Activated CD4-positive, alpha-beta T cell treated with anti-CD3 and anti-CD28 coated beads, Interleukin-2, amount 10 ng/mL, durations not matched to agents 24 days and 14 days (primary cell): ENCODE measurements around the gene SH2D3C. TPM values are rescaled to one million over a fixed set of nuclear protein-coding genes. Genes with fewer than 3 reads are reported as not detected.

ENCODE experiments used
- DNase-seq: peaks from one replicate; pipeline ENCODE4 v3.0.0; 2022
- H3K27ac Mint-ChIP-seq: one replicate; pipeline ENCODE4 v1.8.0; 2022; ENCODE audit warnings: mild to moderate bottlenecking, mixed read lengths
- H3K27me3 Mint-ChIP-seq: one replicate; pipeline ENCODE4 v1.8.0; 2022; ENCODE audit warnings: mixed read lengths
- H3K36me3 Mint-ChIP-seq: one replicate; pipeline ENCODE4 v1.8.0; 2022; ENCODE audit warnings: low read depth, mild to moderate bottlenecking, mixed read lengths
- H3K4me1 Mint-ChIP-seq: one replicate; pipeline ENCODE4 v1.8.0; 2021; ENCODE audit warnings: mixed read lengths
- H3K4me3 Mint-ChIP-seq: one replicate; pipeline ENCODE4 v1.8.0; 2022; ENCODE audit warnings: mild to moderate bottlenecking, moderate library complexity, mixed read lengths
- H3K9me3 Mint-ChIP-seq: one replicate; pipeline ENCODE4 v1.8.0; 2021; ENCODE audit warnings: mixed read lengths
- intact Hi-C: fragments of 100-400 bp; cut with micrococcal nuclease; formaldehyde crosslinking; loops from one replicate; pipeline ENCODE4 v1.15.1; 2023
- total RNA-seq: library from RNA; stranded (reverse); gene quantifications from 2 replicates; pipeline ENCODE4 v1.2.3, GENCODE V29; 2022

Gene SH2D3C, protein sequence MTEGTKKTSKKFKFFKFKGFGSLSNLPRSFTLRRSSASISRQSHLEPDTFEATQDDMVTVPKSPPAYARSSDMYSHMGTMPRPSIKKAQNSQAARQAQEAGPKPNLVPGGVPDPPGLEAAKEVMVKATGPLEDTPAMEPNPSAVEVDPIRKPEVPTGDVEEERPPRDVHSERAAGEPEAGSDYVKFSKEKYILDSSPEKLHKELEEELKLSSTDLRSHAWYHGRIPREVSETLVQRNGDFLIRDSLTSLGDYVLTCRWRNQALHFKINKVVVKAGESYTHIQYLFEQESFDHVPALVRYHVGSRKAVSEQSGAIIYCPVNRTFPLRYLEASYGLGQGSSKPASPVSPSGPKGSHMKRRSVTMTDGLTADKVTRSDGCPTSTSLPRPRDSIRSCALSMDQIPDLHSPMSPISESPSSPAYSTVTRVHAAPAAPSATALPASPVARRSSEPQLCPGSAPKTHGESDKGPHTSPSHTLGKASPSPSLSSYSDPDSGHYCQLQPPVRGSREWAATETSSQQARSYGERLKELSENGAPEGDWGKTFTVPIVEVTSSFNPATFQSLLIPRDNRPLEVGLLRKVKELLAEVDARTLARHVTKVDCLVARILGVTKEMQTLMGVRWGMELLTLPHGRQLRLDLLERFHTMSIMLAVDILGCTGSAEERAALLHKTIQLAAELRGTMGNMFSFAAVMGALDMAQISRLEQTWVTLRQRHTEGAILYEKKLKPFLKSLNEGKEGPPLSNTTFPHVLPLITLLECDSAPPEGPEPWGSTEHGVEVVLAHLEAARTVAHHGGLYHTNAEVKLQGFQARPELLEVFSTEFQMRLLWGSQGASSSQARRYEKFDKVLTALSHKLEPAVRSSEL
- 22.2 and 23.3 TPM in 2 replicates for total RNA-seq

DNA sequence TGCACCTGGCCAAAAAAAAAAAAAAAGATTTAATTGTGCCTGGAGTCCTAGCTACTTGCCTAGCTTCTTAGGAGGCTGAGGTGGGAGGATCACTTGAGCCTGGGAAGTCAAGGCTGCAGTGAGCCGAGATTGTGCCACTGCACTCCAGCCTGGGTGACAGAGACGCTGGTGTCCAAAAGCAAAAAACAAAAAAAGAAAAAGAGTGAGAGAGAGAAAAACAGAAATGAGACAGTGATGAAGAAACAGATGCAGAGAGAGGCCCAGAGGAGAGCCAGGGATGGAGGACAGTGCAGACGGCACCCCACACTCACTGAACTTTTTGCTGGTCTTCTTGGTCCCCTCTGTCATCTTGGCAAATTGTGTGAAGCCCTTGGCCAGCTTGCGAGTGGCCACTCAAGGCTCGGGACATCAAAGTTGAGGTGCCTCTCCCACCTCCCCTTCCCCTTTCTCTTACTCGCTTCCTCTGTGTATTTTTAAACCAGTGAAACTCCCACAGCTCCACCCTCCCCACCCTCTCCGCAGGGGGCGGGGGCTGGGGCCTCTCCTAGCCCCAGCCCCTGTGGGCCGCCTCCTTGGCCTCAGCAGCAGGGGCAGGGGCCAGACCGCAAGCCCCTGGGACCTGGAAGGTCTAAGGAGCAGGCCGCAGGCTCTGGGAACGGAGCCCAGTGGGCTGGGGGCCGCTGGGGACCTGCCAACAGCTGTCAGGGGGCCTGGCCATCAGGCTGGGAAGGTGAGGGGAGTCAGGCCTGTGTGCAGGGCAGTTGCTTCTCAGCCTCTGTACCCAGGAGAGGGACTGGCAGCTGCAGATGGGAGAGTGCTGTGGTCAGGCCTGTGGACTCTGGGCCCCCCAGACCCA lies at the start of gene SH2D3C:
SH2D3C (minus strand) TSS at position 387 of the 856 bp plus-strand sequence; CDS start at position 348, 39 bp downstream.
- intact Hi-C loops = loop anchor here (2.0 to 5.0 kb wide), 3 partner anchors 14 to 351 kb away; partner anchors contain the start of genes LRSAM1 and RPL12

GRCh38 chr9:127826253-127826913 lies 47.9 kb upstream of the SH2D3C start:
- no peak overlapping the region for H3K4me3 Mint-ChIP-seq
- H3K9me3 Mint-ChIP-seq = no peaks in the 10 kb centered on the region
- H3K36me3 Mint-ChIP-seq = peaks cover 7% of the 10 kb centered on the region
- no peaks in the 10 kb centered on the region for H3K27me3 Mint-ChIP-seq
- intact Hi-C loops = no loop called here
- H3K4me1 Mint-ChIP-seq = no peaks in the 10 kb centered on the region
- DNase-seq = no peak
- H3K27ac Mint-ChIP-seq = no peak overlapping the region

More for the DNA sequence above, at the start of gene SH2D3C:
- DNase-seq = peak; percentile 89
- Mint-ChIP-seq H3K4me1 (peaks cover 52% of the 10 kb centered on the region), H3K27ac (peak within 1 kb of the TSS; percentile 98), H3K4me3 (peak within 1 kb of the TSS; percentile 98), H3K27me3 (no peaks in the 10 kb centered on the region), H3K36me3 (peaks cover 14% of the 10 kb centered on the region), H3K9me3 (no peaks in the 10 kb centered on the region)

DNA sequence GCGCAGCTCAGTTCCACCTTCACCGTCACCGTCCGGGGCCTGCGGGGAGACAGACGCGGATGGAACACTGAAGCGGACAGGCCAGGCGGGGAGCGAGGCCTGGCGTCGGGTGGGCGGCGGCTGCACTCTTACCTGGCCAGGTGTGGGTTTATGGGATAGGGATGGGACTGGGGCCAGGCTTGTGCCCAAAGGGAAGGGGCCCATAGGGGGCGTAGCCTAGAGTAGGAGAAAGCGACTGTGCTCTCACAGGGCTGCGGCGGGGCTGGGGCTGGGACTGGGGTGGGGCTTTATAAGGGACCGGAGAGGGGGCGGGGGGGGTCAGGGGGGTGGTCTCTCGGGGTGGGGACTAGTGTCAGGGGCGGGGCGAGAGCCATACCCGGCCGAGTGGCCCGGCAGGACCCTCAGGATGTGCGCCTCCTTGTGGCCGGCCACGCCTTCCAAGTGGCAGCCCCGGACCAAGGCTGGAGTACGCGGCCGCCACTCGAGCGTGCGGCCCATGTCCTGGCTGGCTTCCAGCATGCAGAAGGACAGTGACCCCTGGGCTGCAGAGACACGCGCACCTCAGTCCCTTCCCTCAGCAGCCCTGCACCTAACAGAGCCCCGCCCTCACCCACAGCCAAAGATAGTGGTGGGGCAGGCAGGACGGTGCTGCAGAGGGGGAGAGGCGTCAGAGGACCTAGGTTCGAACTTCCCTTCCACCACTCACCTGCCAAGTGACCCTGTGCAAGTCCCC lies 47.0 kb upstream of the SH2D3C start:
- Mint-ChIP-seq H3K27ac (no peak overlapping the region), H3K4me3 (no peak overlapping the region), H3K9me3 (no peaks in the 10 kb centered on the region), H3K36me3 (peaks cover 7% of the 10 kb centered on the region), H3K27me3 (no peaks in the 10 kb centered on the region), H3K4me1 (no peaks in the 10 kb centered on the region)
- DNase-seq = no peak
- intact Hi-C loops = no loop called here

DNA sequence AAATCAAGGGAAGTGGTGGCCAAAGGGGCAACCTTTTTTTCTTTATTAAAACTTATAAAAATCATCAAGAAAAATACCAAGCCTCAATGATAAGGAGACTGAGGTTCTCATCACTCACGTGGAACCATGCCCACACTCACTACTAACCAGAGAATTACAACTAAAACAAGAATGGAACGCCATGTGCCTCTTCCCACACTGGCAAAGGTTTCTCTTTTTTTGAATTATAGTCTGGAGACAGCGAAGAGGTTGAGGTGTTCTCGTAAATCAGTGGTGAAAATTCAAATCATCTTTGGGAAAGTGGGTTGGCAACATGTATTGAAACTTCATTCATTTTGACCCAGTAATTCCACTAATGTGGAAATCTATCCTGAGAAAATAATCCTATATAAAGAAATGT lies 43.6 kb upstream of the SH2D3C start:
- Mint-ChIP-seq H3K27ac (no peak overlapping the region), H3K36me3 (peaks cover 14% of the 10 kb centered on the region), H3K4me3 (no peak overlapping the region), H3K9me3 (no peaks in the 10 kb centered on the region), H3K4me1 (no peaks in the 10 kb centered on the region), H3K27me3 (no peaks in the 10 kb centered on the region)
- intact Hi-C loops = no loop called here
- no peak for DNase-seq

DNA sequence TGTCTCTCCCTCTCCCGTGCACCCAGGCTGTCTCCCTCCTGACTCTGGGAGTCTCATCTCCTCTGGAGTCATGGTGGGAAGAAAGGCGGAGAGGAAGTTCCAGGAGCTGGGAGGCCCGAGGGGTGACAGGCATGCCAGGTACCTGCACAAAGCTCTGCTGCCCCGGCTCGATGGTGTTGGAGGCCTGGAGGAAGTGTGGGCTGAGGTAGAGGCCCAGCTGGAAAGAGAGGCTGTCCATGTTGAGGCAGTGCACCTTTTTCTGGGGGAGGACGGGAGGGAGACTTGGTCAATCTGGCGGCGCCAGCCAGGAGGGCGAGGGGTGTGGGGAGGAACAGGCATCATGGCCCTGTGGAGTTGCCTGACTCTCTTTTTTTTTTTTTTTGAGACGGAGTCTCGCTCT lies 40.1 kb upstream of the SH2D3C start:
- H3K4me3 Mint-ChIP-seq = no peak overlapping the region
- H3K9me3 Mint-ChIP-seq = no peaks in the 10 kb centered on the region
- intact Hi-C loops = no loop called here
- no peaks in the 10 kb centered on the region for H3K27me3 Mint-ChIP-seq
- no peaks in the 10 kb centered on the region for H3K4me1 Mint-ChIP-seq
- H3K27ac Mint-ChIP-seq = no peak overlapping the region
- peaks cover 19% of the 10 kb centered on the region for H3K36me3 Mint-ChIP-seq
- no peak for DNase-seq

DNA sequence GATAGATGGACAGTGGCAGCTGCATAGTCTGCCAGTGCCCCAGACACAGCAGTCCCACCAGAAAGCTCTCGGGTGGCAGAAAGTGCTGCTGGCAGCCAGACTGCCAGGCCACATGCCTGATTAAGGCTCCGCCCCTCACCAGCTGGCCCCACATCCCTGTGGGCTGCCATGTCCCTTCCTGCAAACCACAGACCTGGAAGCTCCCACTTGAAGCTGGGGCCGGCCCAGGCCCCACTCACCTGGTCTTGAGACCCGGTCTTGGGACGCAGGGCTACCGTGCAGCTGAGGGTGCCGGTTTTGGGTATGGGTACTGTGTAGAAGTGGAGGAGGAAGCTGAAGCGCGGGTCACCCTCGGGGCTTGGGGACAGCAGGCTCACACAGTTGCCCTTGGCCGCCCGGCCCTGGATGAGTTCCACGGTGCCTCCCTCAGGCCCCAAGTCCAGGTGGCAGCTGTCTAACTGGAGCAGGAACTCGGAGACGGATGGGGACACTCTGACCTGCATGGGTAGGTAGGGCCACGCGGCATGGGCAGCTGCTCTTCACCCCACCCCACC lies 39.5 kb upstream of the SH2D3C start:
- no peak for DNase-seq
- no peaks in the 10 kb centered on the region for H3K4me1 Mint-ChIP-seq
- intact Hi-C loops = no loop called here
- peaks cover 23% of the 10 kb centered on the region for H3K36me3 Mint-ChIP-seq
- H3K27ac Mint-ChIP-seq = no peak overlapping the region
- H3K4me3 Mint-ChIP-seq = no peak overlapping the region
- H3K27me3 Mint-ChIP-seq = no peaks in the 10 kb centered on the region
- no peaks in the 10 kb centered on the region for H3K9me3 Mint-ChIP-seq

DNA sequence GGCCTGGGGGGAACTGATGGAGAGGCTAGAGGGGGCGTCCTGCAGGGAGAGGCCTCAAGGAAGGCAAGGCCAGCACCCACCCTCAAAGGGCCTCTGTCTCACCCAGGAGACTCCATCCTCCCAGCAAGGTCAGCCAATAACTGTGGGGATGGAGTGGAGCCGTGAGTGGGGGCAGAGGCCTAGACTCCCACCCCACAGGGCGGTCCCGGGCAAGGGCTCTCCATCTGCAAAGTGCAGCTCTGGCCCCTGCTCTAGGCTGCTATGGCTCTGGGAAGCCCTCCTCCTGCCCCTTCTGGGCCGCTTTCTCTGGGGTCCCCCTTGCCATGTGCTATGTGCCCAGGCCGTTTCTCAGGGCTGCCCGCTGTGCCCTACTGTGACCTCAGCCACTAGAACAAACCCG lies 38.3 kb upstream of the SH2D3C start:
- Mint-ChIP-seq H3K36me3 (peaks cover 24% of the 10 kb centered on the region), H3K4me1 (no peaks in the 10 kb centered on the region), H3K27me3 (no peaks in the 10 kb centered on the region), H3K27ac (no peak overlapping the region), H3K4me3 (no peak overlapping the region), H3K9me3 (no peaks in the 10 kb centered on the region)
- DNase-seq = no peak
- intact Hi-C loops = no loop called here

- Mint-ChIP-seq H3K27ac (no peak overlapping the region), H3K9me3 (no peaks in the 10 kb centered on the region), H3K4me3 (no peak overlapping the region), H3K27me3 (no peaks in the 10 kb centered on the region), H3K4me1 (no peaks in the 10 kb centered on the region), H3K36me3 (peaks cover 25% of the 10 kb centered on the region)
- intact Hi-C loops = no loop called here
- no peak for DNase-seq
Measured at GRCh38 chr9:127816362-127816725, 37.9 kb upstream of the SH2D3C start.

DNA sequence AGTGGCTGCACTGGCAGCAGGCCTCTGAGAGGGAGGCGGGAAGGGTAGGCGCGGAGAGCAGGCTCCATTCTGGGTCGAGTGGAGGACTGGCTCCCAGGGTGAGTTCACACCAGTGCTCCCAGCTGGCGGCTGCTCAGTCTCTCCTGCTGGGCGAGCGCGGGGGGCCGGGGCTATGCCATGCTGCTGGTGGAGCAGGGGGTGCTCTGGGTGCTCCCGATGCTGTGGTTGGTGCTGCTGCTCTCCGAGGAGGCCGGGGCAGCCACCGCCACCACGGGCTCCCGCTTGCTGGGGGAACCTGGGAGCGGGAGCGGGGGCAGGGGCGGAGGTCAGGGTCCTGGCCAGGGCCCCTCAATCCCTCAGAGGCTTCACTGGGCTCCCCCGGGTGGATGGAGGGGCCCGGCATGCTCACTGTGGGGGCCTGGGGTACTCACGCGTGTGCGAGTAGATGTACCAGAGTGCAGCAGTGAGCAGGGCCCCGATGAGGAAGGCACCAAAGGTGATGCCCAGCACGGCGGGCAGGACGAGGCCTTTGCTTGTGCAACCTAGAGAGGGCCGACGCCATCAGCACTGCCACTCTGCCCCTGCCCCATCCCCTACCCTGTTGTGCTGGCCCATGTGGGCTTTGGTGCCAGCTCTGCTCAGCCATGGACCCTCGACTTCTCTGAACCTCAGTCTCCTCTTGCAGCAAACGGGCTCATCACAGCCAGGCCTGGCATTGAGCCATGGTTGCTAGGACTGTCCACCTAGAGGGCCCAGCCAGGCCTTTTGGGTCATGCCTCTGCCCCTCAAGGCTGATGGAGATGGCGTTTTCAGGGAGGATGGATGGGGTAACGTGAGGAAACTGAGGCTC lies 37.3 kb upstream of the SH2D3C start:
- no peak overlapping the region for H3K4me3 Mint-ChIP-seq
- H3K9me3 Mint-ChIP-seq = no peaks in the 10 kb centered on the region
- no peaks in the 10 kb centered on the region for H3K4me1 Mint-ChIP-seq
- intact Hi-C loops = no loop called here
- no peaks in the 10 kb centered on the region for H3K27me3 Mint-ChIP-seq
- no peak overlapping the region for H3K27ac Mint-ChIP-seq
- peaks cover 28% of the 10 kb centered on the region for H3K36me3 Mint-ChIP-seq
- DNase-seq = no peak

DNA sequence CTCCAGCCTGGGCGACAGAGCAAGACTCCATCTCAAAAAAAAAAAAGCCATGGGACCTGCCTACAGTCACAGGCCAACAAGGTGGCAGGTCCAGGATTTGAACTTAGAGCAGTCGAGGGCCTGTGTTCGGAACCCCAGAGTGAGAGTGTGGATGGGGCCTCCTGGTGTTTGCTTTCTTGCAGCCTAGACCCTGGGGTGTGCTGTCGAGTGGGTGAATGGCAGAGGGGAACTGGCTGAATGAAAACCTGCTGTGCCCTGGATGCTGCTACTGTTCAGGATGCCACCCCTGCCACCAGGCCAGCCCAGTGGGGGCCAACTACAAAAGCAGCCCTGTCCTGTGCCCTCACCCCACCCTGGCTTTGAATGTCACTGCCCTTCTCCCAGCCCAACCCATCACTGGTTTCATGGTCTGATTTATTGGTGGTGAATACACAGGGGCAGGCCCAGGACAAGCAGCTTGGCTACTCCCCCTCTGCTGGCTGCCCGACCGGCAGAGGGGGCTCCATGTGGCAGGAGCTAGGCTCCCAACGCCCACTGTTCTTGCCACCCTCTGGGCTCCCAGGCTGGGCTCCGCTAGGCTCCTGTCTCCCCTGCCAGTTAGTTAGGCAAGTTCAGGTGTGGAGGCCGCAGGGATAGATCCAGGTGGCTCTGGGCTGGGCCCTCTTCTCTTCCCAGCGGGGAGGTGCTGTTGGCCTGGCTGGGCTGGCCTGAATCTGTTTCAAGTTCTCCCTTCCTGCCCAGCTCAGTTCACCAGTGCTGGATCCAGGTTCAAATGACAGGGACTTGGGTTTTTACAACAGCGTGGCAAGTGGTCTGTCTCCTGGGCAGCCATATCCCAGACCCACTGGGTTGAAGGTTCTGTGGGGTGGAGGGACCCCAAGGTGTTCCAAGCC lies 36.4 kb upstream of the SH2D3C start:
- peaks cover 35% of the 10 kb centered on the region for H3K36me3 Mint-ChIP-seq
- no peaks in the 10 kb centered on the region for H3K9me3 Mint-ChIP-seq
- no peak overlapping the region for H3K27ac Mint-ChIP-seq
- DNase-seq = no peak
- H3K4me3 Mint-ChIP-seq = no peak overlapping the region
- intact Hi-C loops = no loop called here
- H3K27me3 Mint-ChIP-seq = no peaks in the 10 kb centered on the region
- no peaks in the 10 kb centered on the region for H3K4me1 Mint-ChIP-seq

DNA sequence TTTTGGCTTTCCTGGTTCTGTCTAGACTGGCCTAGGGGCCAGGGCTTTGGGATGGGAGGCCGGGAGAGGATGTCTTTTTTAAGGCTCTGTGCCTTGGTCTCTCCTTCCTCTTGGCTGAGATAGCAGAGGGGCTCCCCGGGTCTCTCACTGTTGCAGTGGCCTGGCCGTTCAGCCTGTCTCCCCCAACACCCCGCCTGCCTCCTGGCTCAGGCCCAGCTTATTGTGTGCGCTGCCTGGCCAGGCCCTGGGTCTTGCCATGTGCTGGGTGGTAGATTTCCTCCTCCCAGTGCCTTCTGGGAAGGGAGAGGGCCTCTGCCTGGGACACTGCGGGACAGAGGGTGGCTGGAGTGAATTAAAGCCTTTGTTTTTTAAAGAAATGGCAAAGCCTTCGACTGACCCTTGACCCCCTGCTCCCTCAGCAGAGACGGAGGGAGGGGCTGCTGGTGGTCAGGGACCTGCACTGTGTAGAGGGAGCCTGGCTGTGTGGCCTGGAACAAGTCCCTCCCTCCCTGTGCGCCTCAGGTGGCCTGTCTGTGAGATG lies 35.3 kb upstream of the SH2D3C start:
- Mint-ChIP-seq H3K4me3 (no peak overlapping the region), H3K27ac (no peak overlapping the region), H3K27me3 (no peaks in the 10 kb centered on the region), H3K4me1 (no peaks in the 10 kb centered on the region), H3K36me3 (peaks cover 42% of the 10 kb centered on the region), H3K9me3 (no peaks in the 10 kb centered on the region)
- no peak for DNase-seq
- intact Hi-C loops = no loop called here
